Stimulated activated naive B cell treated with anti-CD40 and anti-IgM and Interleukin-4, amounts not matched to agents 10 μg/mL and 1 μg/mL and 100 μg/mL, for 72 hours (primary cell): ENCODE data around the gene GALNT9.

Experiments used
- ATAC-seq, 2 donors: fragments of 150-1000 bp; cut with Tn5 transposase; replicated peaks; 2 replicates each; pipeline ENCODE4 v1.10.0; 2021; ENCODE audit warnings: moderate library complexity in 1 of 2
- DNase-seq: peaks from one replicate; pipeline ENCODE4 v3.0.0; 2021
- H3K27ac Mint-ChIP-seq: one replicate; pipeline ENCODE4 v1.8.0; 2022; ENCODE audit warnings: mild to moderate bottlenecking, mixed read lengths
- H3K27me3 Mint-ChIP-seq, 2 donors: one replicate each; pipeline ENCODE4 v1.8.0; 2022; ENCODE audit warnings: mixed read lengths in 2 of 2
- H3K36me3 Mint-ChIP-seq, 2 donors: one replicate each; pipeline ENCODE4 v1.8.0; 2022; ENCODE audit warnings: mixed read lengths in 2 of 2, mild to moderate bottlenecking in 1 of 2
- H3K4me1 Mint-ChIP-seq, 2 donors: one replicate each; pipeline ENCODE4 v1.8.0; 2022; ENCODE audit warnings: mixed read lengths in 2 of 2, mild to moderate bottlenecking in 1 of 2
- H3K4me3 Mint-ChIP-seq, 2 donors: one replicate each; pipeline ENCODE4 v1.8.0; 2022; ENCODE audit warnings: mild to moderate bottlenecking in 2 of 2, mixed read lengths in 2 of 2, moderate library complexity in 1 of 2
- H3K9me3 Mint-ChIP-seq, 2 donors: one replicate each; pipeline ENCODE4 v1.8.0; 2022; ENCODE audit warnings: mixed read lengths in 2 of 2, mild to moderate bottlenecking in 1 of 2

The GALNT9 gene

DNA sequence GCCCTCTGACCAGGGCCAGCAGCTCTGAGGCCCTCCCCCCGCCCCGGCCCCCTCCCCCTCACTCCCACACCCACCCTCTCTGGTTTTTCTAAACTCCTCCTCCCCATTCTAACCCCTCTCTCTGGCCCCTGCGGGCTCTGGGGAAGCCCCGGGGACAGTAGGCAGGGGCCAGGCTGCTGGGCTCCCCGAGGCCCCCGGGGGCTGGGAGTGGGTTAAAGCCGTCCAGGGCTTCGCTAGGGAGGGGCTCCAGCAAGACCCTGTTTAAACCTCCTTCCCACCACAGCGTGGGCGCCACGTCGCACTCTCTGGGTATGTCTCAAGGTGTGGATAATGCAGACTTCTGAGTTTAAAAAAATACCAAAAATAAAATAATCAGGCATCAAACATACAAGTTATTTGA, 51.4 kb downstream of the GALNT9 start:
- H3K4me3 Mint-ChIP-seq: no peak overlapping the region
- peaks cover 38 to 75% of the 10 kb centered on the region in 2 donors for H3K27me3 Mint-ChIP-seq
- no peak overlapping the region for H3K27ac Mint-ChIP-seq
- peaks cover 2% of the 10 kb centered on the region in 2 donors for H3K4me1 Mint-ChIP-seq
- no peak for ATAC-seq
- DNase-seq: no peak
- no peaks in the 10 kb centered on the region for H3K36me3 Mint-ChIP-seq
- H3K9me3 Mint-ChIP-seq: no peaks in the 10 kb centered on the region

DNA sequence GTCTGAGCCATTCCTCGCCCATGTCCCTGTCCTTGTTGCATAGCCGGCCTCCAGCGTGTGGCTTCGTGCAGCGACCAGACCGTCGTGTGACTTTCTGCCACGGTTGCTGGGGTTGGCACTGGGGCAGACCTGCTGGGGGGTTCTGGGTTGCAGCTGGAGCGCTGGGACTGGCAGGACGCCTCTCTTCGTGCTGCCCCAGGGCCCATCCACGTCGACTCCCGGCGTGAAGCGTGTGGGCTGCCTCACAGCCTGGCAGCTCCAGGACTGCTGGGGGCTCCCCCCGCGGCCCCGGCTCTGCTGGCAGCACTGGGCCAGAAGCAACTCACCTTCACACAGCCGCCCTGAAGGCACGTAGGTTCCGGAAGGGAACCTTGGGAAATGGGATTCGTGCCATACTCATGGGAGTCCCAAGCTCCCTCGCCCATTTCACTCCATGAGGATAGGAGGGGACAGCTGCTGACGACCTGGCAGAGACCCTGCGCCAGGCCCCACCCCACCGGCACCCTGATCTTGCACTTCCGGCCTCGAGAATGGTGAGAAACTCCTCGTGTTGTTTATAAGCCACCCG, 51.9 kb downstream of the GALNT9 start:
- Mint-ChIP-seq H3K9me3 (no peaks in the 10 kb centered on the region), H3K4me3 (no peak overlapping the region), H3K27me3 (peaks cover 41 to 80% of the 10 kb centered on the region in 2 donors), H3K4me1 (peaks cover 0 to 1% of the 10 kb centered on the region in 2 donors), H3K36me3 (no peaks in the 10 kb centered on the region), H3K27ac (no peak overlapping the region)
- ATAC-seq: no peak
- DNase-seq: no peak

DNA sequence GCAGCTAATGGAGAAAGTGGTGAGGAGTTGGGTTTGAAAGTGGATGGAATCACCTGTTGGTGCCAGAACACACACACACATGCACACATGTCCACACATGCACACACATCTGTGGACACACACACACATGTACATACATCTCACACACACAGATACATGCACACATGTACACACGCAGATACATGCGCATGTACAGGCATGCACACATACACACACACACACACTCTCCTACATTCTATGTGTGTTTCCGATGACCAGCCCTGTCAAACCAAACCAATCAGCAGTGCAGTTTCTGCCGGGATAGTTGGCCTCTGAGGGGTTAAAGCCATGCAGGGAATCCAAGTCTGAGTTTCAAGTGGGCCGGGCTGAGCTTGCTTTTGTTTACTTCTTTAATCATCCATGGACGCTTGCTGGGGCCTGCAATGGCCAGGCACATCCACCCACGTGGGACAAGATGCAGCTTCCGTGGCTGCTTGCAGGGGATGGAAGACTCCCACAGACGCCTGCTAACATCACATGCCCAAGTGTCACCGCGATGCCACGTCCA, 52.5 kb downstream of the GALNT9 start:
- Mint-ChIP-seq H3K27me3 (peaks cover 41 to 80% of the 10 kb centered on the region in 2 donors), H3K4me3 (no peak overlapping the region), H3K36me3 (no peaks in the 10 kb centered on the region), H3K27ac (no peak overlapping the region), H3K9me3 (no peaks in the 10 kb centered on the region), H3K4me1 (peaks cover 0 to 1% of the 10 kb centered on the region in 2 donors)
- DNase-seq: no peak
- ATAC-seq: no peak

DNA sequence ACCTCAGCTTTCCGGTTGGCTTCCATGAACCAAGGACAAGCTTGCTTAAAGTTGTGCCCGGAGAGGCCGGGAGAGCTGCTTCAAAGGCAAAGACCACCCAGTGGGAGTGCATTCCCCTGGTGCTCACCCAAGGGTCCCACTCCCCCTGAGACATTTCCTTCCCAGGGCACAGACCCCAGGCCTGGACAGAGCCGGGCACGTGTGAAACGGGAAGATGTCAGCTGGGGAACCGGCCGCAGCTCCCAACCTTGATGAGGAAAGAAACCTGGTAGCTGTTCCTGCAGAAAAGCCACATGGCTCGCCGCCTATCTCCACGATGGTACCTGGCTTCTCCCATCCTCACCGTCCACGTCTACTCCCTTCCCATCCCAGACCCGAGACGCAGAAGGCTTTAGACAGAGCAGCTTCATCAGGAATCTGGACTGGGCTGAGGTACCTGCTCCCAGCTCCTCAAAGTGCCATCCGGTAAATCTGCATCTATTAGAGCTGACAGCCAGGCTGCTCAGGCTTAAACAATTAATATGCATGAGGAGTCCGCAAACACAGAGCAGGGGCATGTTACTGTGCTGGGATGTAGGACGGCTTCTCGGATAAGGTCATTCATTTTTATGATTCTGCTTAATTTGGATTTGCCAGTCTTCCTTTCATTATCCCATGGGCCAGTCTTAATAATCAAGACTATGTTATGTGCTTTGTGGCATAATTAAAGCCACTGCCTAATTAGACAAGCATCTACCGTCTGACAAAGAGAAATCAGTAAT, 53.1 kb downstream of the GALNT9 start:
- no peak for ATAC-seq
- Mint-ChIP-seq H3K4me1 (peaks cover 0 to 1% of the 10 kb centered on the region in 2 donors), H3K36me3 (no peaks in the 10 kb centered on the region), H3K9me3 (no peaks in the 10 kb centered on the region), H3K27me3 (peaks cover 41 to 80% of the 10 kb centered on the region in 2 donors), H3K27ac (no peak overlapping the region), H3K4me3 (no peak overlapping the region)
- DNase-seq: no peak

DNA sequence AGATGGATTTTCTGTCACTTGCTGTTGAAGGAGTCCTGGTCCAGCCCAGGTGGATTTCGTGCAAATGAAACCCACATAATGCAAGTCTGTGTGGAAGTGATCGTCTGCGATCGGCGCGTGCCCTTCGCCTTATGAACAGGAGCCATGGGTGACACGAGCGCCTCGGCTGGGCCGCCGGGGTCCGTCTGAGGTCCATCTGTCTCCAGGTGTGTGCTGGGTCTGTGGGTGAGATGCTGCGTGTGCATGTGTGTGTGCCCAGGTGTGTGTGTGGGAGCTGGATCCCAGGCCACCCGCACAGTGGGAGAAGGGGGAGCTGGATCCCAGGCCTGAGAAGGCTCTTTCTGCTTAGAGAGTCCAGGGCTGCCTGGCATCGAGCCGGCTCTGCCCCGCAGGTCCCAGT, 53.8 kb downstream of the GALNT9 start:
- no peak overlapping the region for H3K4me3 Mint-ChIP-seq
- no peak for DNase-seq
- ATAC-seq: no peak
- H3K36me3 Mint-ChIP-seq: no peaks in the 10 kb centered on the region
- H3K27me3 Mint-ChIP-seq: peaks cover 38 to 76% of the 10 kb centered on the region in 2 donors
- no peaks in the 10 kb centered on the region for H3K9me3 Mint-ChIP-seq
- peaks cover 0 to 1% of the 10 kb centered on the region in 2 donors for H3K4me1 Mint-ChIP-seq
- H3K27ac Mint-ChIP-seq: no peak overlapping the region

DNA sequence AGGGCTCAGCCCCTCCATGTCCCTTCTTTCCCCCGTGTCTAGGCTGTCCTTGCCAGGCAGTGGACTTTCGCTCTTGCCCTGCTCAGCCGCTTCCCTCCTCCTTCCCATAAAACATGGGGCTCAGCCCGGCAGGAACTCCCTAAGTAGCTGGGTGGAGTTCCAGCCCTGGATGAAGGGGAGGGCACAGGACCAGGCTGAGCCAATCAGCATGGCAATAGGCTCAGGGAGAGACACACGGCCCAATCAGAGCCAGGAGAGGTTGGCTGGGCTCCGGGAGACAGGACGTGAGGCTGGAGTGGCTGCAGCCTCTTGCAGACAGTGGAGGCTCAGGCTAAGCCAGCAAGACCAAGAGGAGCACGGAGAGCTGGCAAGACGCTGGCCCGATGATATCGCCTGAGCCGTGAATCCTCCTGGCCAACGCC, 54.3 kb downstream of the GALNT9 start:
- Mint-ChIP-seq H3K27me3 (peaks cover 33 to 70% of the 10 kb centered on the region in 2 donors), H3K36me3 (no peaks in the 10 kb centered on the region), H3K4me3 (no peak overlapping the region), H3K9me3 (no peaks in the 10 kb centered on the region), H3K4me1 (peaks cover 0 to 1% of the 10 kb centered on the region in 2 donors), H3K27ac (no peak overlapping the region)
- DNase-seq: no peak
- ATAC-seq: peak in 1 of 2 donors; percentile 41

DNA sequence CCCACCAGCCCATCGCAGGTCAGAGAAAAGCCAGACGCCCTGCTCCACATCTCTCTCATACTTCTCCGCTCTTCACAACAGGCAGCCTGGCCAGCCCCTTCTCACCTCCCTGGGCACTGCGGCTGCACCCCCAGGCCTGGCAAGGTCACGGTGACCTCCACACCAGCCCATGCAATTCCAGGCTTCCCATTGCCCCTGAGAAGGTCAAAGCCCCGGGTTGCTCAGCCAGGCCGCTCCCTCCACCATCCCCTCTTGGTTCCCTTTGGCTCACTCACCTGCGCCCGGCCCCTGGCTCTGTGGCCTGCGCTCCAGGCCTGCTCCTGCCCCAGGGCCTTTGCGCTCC, 55.4 kb downstream of the GALNT9 start:
- Mint-ChIP-seq H3K27me3 (peaks cover 26 to 59% of the 10 kb centered on the region in 2 donors), H3K9me3 (no peaks in the 10 kb centered on the region), H3K4me3 (no peak overlapping the region), H3K36me3 (no peaks in the 10 kb centered on the region), H3K27ac (no peak overlapping the region), H3K4me1 (peaks cover 0 to 1% of the 10 kb centered on the region in 2 donors)
- no peak for DNase-seq
- ATAC-seq: no peak

DNA sequence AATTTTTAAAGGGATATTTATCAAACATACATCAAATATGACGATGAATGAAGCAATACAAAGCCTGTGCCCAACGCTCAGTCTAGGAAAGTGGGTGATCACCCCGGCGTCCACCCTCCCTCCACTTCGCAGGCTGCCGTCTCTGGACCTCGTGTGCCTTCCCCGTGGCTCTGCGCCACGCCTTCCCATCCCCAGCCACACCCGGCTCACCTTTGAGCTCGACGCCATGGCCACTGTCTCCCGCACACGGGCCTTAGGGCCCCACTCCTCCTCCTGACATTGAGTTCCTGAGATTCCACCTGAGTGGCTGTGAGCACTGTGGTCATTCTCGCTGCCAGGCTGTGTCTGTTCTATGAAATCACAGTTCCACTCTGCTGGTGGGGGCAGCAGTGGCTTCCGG, 56.7 kb downstream of the GALNT9 start:
- ATAC-seq (no peak), DNase-seq (no peak)
- no peak overlapping the region for H3K27ac Mint-ChIP-seq
- H3K4me3 Mint-ChIP-seq: no peak overlapping the region
- H3K27me3 Mint-ChIP-seq: peaks cover 21 to 49% of the 10 kb centered on the region in 2 donors
- H3K4me1 Mint-ChIP-seq: peaks cover 0 to 1% of the 10 kb centered on the region in 2 donors
- H3K9me3 Mint-ChIP-seq: no peaks in the 10 kb centered on the region
- no peaks in the 10 kb centered on the region for H3K36me3 Mint-ChIP-seq

DNA sequence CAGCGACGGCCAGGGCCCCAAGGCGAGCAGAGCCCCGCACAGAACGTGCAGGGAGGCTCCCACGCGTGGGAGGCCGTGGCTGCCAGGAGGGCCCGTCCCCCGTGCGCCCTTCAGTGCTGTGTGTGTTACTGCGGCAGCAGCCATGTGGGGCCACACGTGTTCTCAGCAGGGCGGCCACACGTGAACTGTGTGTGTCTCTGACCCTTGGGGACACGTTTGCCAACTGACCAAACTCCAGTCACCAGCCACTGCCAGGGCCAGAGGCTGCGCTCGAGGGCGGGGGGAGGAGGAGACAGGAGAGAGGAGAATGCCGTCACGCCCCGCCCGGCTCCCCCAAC, 57.7 kb downstream of the GALNT9 start:
- Mint-ChIP-seq H3K36me3 (no peaks in the 10 kb centered on the region), H3K27me3 (peaks cover 15 to 42% of the 10 kb centered on the region in 2 donors), H3K27ac (peak overlapping the region; percentile 44), H3K9me3 (no peaks in the 10 kb centered on the region), H3K4me3 (no peak overlapping the region), H3K4me1 (peaks cover 0 to 1% of the 10 kb centered on the region in 2 donors)
- no peak for DNase-seq
- no peak for ATAC-seq

DNA sequence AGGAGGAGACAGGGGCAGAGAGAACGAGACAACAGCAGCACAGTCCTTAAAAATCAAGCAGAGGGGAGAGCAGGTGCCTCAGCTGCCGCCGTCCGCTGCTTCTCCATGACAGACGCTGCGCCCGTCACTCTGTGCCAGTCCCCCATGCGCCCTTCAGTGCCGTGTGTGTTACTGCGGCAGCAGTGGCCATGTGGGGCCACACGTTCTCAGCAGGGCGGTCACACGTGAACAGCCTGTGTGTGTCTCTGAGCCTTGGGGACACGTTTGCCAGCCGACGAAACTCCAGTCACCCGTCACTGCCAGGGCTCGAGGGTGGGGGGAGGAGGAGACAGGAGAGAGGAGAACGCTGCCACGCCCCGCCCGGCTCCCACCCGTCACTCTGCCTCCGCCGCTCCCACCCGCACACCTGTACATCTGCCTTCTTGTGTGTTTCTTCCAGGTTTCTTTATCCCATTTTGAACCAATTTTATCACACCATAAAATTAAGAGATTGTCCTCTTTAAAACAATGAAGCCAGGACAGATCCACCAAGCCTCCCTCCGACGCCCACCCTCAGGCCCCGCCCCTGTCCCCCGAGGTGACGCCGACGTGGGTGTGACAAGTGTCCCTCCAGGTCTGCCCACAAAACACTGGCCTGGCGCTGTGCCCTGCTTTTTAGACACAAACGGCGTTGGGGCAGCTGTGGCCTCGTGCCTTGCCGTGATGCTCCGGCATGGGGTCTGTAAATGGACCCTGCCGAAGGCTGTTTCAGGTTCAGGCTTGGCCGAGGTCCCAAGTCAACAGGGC, 58.2 kb downstream of the GALNT9 start:
- peaks cover 13 to 37% of the 10 kb centered on the region in 2 donors for H3K27me3 Mint-ChIP-seq
- peaks cover 0 to 1% of the 10 kb centered on the region in 2 donors for H3K4me1 Mint-ChIP-seq
- H3K9me3 Mint-ChIP-seq: no peaks in the 10 kb centered on the region
- DNase-seq (no peak), ATAC-seq (no peak)
- H3K36me3 Mint-ChIP-seq: no peaks in the 10 kb centered on the region
- H3K4me3 Mint-ChIP-seq: no peak overlapping the region
- H3K27ac Mint-ChIP-seq: no peak overlapping the region

DNA sequence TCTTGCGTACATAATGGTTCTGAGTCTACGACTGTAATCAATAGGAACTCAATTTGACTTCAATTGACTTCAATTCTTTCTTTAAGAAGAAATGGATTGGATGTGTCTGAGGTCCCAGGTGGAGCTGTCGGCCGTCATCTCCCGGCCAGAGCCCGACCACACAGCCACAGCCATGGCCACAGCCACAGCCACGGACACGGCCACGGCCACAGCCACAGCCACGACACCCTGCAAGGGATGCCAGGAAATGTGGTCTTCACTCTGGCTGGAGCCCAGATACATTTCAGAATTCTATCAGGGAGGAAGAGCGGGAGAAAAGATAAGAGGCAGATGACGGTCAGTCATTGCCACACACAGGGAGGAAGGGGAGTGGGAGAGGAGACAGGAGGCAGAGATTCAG, 58.9 kb downstream of the GALNT9 start:
- peaks cover 0 to 1% of the 10 kb centered on the region in 2 donors for H3K4me1 Mint-ChIP-seq
- DNase-seq: no peak
- H3K9me3 Mint-ChIP-seq: no peaks in the 10 kb centered on the region
- H3K27ac Mint-ChIP-seq: no peak overlapping the region
- no peaks in the 10 kb centered on the region for H3K36me3 Mint-ChIP-seq
- H3K27me3 Mint-ChIP-seq: peaks cover 11 to 32% of the 10 kb centered on the region in 2 donors
- ATAC-seq: no peak
- H3K4me3 Mint-ChIP-seq: no peak overlapping the region

DNA sequence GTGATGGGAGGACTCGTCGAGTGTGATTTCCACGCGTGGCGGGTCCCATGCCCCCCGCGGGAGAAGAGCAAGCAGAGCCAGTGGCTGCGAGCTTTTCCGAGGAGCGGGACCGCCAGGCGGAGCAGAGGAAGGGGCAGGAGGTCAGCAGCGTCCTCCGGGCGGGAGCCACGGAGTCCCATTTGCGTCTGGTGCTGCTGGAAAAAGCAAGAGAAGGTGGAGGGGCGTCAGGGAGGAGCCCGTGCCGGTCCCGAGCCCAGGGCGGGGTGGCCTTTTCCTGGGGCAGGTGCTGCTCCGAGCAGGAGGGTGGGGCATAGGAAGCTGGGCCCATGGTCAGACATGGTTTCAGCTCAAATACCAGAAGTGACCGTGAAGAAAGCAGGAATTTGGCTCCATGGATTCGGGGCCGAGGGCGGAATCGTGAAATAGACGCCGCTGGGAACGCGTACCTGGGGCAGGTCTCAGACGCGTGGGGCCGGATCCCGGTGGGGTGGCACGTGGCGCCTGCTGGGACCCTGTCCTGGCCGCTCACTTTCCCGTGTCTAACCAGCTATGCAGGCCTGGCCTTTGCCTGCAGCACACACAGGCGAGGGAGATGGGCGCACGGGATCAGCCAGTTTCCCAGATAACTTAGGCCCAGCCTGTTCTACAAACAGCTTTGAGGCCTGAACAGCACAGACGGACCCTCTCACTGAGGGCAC, 60.0 kb downstream of the GALNT9 start:
- Mint-ChIP-seq H3K27ac (no peak overlapping the region), H3K4me1 (peaks cover 0 to 1% of the 10 kb centered on the region in 2 donors), H3K27me3 (peaks cover 9 to 26% of the 10 kb centered on the region in 2 donors), H3K9me3 (no peaks in the 10 kb centered on the region), H3K4me3 (no peak overlapping the region), H3K36me3 (no peaks in the 10 kb centered on the region)
- DNase-seq: no peak
- no peak for ATAC-seq

DNA sequence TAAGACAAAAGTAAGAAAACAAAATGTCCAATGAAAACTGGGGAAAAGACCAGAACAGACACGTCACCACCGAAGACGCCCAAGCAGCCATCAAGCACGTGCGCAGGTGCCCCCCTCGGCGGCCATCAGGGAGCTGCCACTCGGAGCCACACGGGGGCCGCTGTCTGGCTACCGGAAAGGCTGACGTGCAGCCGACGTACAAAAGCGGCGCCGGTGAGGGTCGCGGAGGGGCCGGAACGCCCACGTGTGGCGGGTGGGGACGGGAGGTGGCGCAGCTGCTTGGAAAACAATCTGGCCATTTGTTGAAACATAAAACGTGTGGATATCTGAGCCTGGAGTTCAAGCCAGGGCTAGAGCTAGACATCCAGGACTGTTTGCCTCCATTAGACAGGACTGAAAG, 60.7 kb downstream of the GALNT9 start:
- Mint-ChIP-seq H3K36me3 (no peaks in the 10 kb centered on the region), H3K27ac (no peak overlapping the region), H3K9me3 (no peaks in the 10 kb centered on the region), H3K27me3 (peaks cover 5 to 19% of the 10 kb centered on the region in 2 donors), H3K4me1 (no peaks in the 10 kb centered on the region), H3K4me3 (no peak overlapping the region)
- DNase-seq: no peak
- ATAC-seq: no peak

DNA sequence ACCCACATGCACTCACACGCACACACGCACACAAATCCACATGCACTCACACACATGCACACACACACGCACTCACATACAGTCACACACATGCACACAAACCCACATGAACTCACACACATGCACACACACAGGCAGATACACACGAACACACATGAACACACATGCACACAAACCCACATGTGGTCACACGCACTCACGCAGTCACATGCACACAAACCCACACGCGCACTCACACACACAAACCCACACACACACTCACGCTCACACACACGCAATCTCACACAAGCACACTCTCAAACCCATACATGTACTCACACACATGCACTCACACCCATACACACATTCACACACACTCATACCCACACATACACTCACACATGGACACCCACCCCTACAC, 61.5 kb downstream of the GALNT9 start:
- Mint-ChIP-seq H3K27ac (no peak overlapping the region), H3K9me3 (no peaks in the 10 kb centered on the region), H3K4me3 (no peak overlapping the region), H3K4me1 (no peaks in the 10 kb centered on the region), H3K36me3 (no peaks in the 10 kb centered on the region), H3K27me3 (peaks cover 2 to 16% of the 10 kb centered on the region in 2 donors)
- DNase-seq: no peak
- no peak for ATAC-seq
